ENCODE results near the gene SMARCB1.
"Not testable (repeated sequence)": the region's sequence is repeated elsewhere in the genome, so short reads cannot be mapped to it uniquely, and the experiment has no call there.

- not testable (repeated sequence) for TF ChIP-seq POLR2AphosphoS5, CTCF (IDR thresholded peaks at IDR 0.05)
Measured at GRCh38 chr22:23864499-23865154, 77.9 kb downstream of the SMARCB1 start.
